ENCODE measurements around the gene EIF4A3. TPM values are rescaled to one million over a fixed set of nuclear protein-coding genes. Genes with fewer than 3 reads are reported as not detected.

The EIF4A3 gene
- total and polyA plus RNA-seq, 9 of the 15 experiments (the other 6 are each of a cell fraction or from before 2014, with no cell fraction given), result 62.7 to 171 (median 127) TPM

DNA sequence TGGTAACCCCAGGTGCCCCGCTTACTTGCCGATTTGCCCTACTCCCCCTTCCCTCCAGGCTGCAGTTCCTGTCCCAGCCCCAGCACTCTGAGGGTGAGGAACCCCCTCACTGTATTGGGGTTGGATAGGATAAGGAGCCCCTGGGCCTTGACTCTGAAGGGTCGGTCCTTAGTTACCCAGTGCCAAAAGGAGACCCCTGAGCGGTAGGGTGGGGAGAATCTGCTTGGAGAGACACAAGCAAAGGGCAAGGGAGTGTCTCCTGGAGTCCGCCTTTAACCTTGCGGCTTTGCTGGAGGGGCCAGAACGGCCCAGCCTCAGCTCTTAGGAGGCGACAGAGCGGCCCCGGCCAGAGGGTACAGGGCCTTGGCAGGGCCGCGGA is 35.9 kb upstream of the EIF4A3 start:
- FAIRE-seq (no peak), DNase-seq (ENCODE audit: extremely low read depth in 1 of 4, low spot score in 3 of 4) (no peak), ATAC-seq (peak; percentile 24; the same call in 2 of the 3 replicates)
- Histone ChIP-seq H3K36me3 (ENCODE audit: control insufficient read depth, insufficient read depth, low read length) (no peaks in the 10 kb centered on the region), H3K9ac (ENCODE audit: insufficient read depth in 1 of 2, low read depth in 2 of 2, low read length in 2 of 2) (no peak overlapping the region), H3K4me2 (ENCODE audit: insufficient read depth, low read length) (no peak overlapping the region), H3K27me3 (ENCODE audit: control insufficient read depth in 2 of 2, insufficient read depth in 2 of 2, low read length in 2 of 2) (peaks cover 69 to 93% of the 10 kb centered on the region in 2 experiments), H3K4me3 (no peak overlapping the region), H4K20me1 (replicated peaks; ENCODE audit: control insufficient read depth, insufficient read depth, low read length) (no peaks in the 10 kb centered on the region; the same call in 1 of the 2 replicates), H3K4me1 (replicated peaks in 1 of 2; ENCODE audit: control insufficient read depth in 2 of 2, insufficient read depth in 2 of 2, low read length in 2 of 2) (peaks cover 0 to 28% of the 10 kb centered on the region in 2 experiments; a peak in 3 of 5 replicates), H3K9me1 (ENCODE audit: control insufficient read depth, insufficient read depth, low read length) (no peaks in the 10 kb centered on the region), H3K9me3 (replicated peaks; ENCODE audit: control insufficient read depth, insufficient read depth, low read depth, low read length) (no peaks in the 10 kb centered on the region; the same call in 1 of the 2 replicates), H2AFZ (ENCODE audit: low read depth, low read length) (no peak overlapping the region), H3K27ac (ENCODE audit: extremely low read depth, low read depth, low read length) (no peak overlapping the region), H3K79me2 (ENCODE audit: control insufficient read depth, insufficient read depth, low read length) (no peaks in the 10 kb centered on the region)
- in situ Hi-C loops (cut with MboI), result no loop called here
- WGBS (ENCODE audit: insufficient coverage, low coverage, missing lambda C conversion rate), result 18% methylated on average over 9 of the region's 12 CpGs
- TF ChIP-seq JUND (IDR thresholded peaks at IDR 0.05; ENCODE audit: borderline replicate concordance, low read depth, low read length), result no peak
- TF ChIP-seq JUND (tag; IDR thresholded peaks at IDR 0.05; ENCODE audit: borderline replicate concordance, low read depth, low read length), result no peak
- 0 out of 2 replicates have a peak, but pooled peaks have one; percentile 70 for TF ChIP-seq EZH2 (IDR thresholded peaks at IDR 0.05; ENCODE audit: borderline replicate concordance, low read depth, low read length)
- TF ChIP-seq ARHGAP35 (IDR thresholded peaks at IDR 0.05; ENCODE audit: partially characterized antibody), result no peak
- TF ChIP-seq MTA2 (IDR thresholded peaks at IDR 0.05; ENCODE audit: low read depth), result no peak
- no peak for TF ChIP-seq RBBP5 (IDR thresholded peaks at IDR 0.05; ENCODE audit: borderline replicate concordance, insufficient read depth, low read length, poor library complexity, severe bottlenecking)
- TF ChIP-seq SP1 (CRISPR knock-in tag; IDR thresholded peaks at IDR 0.05), result no peak
- POLR2A ChIA-PET, result interaction anchor here (0.6 to 1.2 kb wide), 2 partner anchors 11 to 14 kb away, joined by 3 to 4 read pairs; no protein-coding TSS in a partner anchor
- no TSS peak for BruUV-seq (replicated peaks)
- intact Hi-C loops (cut with micrococcal nuclease), result loop anchor here (10.0 kb wide), 1 partner anchor 78 kb away; the partner anchor contains the start of gene GAA
- CTCF ChIA-PET (ENCODE audit: low intra/inter-chr PET ratio), result no interaction called here
